Endothelial cell of umbilical vein (primary cell): ENCODE data around the gene QSER1.

Source experiments
- EZH2 ChIP-seq: IDR thresholded peaks from 2 replicates; pipeline ENCODE4 v1.6.1; 2012; ENCODE audit warnings: borderline replicate concordance, low read depth, mild to moderate bottlenecking, moderate library complexity, low read length, inconsistent platforms; ENCODE audit not compliant: severe bottlenecking
- MYC ChIP-seq: IDR thresholded peaks from one replicate; pipeline ENCODE4 v1.6.1; 2011; ENCODE audit warnings: mild to moderate bottlenecking, low read depth, low read length
- POLR2A ChIP-seq: IDR thresholded peaks from 2 replicates; pipeline ENCODE4 v1.6.1; 2012; ENCODE audit warnings: low read depth, mild to moderate bottlenecking, control low read depth, low read length
- POLR2AphosphoS5 ChIP-seq: IDR thresholded peaks from 2 replicates; pipeline ENCODE4 v1.6.1; 2012; ENCODE audit warnings: low read depth, mild to moderate bottlenecking, control low read depth, low read length, moderate library complexity; ENCODE audit not compliant: insufficient read depth
- TF ChIP-seq, protein P1 (sequence below), 2 donors: IDR thresholded peaks; 1 replicate in 1 of 2; 2 replicates in 1 of 2; pipeline ENCODE4 v1.5.1; 2011; ENCODE audit warnings: low read length in 2 of 2, mild to moderate bottlenecking in 2 of 2, moderate library complexity in 2 of 2, control low read depth in 1 of 2, inconsistent platforms in 1 of 2, low read depth in 1 of 2; ENCODE audit not compliant: insufficient read depth in 1 of 2; ENCODE audit errors: extremely low read depth in 1 of 2
- TF ChIP-seq, protein P2 (sequence below): IDR thresholded peaks from 2 replicates; pipeline ENCODE4 v1.6.1; 2011; ENCODE audit not compliant: insufficient read depth, insufficient read length

DNA sequence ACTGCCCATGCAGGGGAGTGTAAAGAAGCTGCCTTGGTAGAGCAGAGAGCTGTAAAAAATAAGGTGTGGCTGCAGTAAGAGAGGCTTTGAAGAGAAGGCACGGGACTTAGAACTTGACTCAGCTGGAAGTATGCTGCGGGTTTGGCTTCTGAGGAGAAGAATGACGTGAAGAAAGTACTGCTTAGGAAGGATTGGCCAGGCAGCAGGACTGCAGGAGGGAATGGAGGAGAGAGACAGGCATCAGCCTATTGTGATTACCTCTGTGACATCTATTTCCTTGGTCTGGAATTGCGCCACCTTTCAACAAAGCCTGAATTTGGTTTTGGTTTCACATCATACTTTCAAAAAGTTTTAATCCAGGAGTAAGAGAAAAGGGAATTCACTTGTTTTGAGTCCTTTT, 40.4 kb upstream of the QSER1 start:
- TF ChIP-seq, protein P1, sequence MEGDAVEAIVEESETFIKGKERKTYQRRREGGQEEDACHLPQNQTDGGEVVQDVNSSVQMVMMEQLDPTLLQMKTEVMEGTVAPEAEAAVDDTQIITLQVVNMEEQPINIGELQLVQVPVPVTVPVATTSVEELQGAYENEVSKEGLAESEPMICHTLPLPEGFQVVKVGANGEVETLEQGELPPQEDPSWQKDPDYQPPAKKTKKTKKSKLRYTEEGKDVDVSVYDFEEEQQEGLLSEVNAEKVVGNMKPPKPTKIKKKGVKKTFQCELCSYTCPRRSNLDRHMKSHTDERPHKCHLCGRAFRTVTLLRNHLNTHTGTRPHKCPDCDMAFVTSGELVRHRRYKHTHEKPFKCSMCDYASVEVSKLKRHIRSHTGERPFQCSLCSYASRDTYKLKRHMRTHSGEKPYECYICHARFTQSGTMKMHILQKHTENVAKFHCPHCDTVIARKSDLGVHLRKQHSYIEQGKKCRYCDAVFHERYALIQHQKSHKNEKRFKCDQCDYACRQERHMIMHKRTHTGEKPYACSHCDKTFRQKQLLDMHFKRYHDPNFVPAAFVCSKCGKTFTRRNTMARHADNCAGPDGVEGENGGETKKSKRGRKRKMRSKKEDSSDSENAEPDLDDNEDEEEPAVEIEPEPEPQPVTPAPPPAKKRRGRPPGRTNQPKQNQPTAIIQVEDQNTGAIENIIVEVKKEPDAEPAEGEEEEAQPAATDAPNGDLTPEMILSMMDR (IDR thresholded peaks at IDR 0.05; ENCODE audit: extremely low read depth in 1 of 2, insufficient read depth in 1 of 2, low read depth in 1 of 2, low read length in 2 of 2) = no peak
- no peak for TF ChIP-seq POLR2AphosphoS5
- no peak for TF ChIP-seq POLR2A
- TF ChIP-seq EZH2 = no peak
- TF ChIP-seq, protein P2, sequence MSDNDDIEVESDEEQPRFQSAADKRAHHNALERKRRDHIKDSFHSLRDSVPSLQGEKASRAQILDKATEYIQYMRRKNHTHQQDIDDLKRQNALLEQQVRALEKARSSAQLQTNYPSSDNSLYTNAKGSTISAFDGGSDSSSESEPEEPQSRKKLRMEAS = no peak
- TF ChIP-seq MYC = no peak
